Transverse colon (tissue), 1 donor: ENCODE measurements around the gene ADPRHL1.

Experiments used
- EP300 ChIP-seq: sonication (generic); formaldehyde crosslinking; IDR thresholded peaks from one replicate; pipeline ENCODE4 v1.6.1; 2017; ENCODE audit warnings: antibody characterized with exemption, low read depth
- POLR2A ChIP-seq: fragments of 450-650 bp; IDR thresholded peaks from one replicate; pipeline ENCODE4 v1.6.1; 2016; ENCODE audit warnings: antibody characterized with exemption, mild to moderate bottlenecking, moderate library complexity

GRCh38 chr13:113469582-113469981 is 16.3 kb upstream of the ADPRHL1 start:
- no peak for TF ChIP-seq POLR2A
- no peak for TF ChIP-seq EP300
